Mammary epithelial cell (primary cell): Measurements from ENCODE around the gene TBC1D22A.

Experiments used
- CTCF ChIP-seq, 2 donors: IDR thresholded peaks in 1 of 2; conservative IDR thresholded peaks in 1 of 2; 2 replicates each; pipeline ENCODE4 v1.5.1; 2011 to 2012; ENCODE audit warnings: inconsistent platforms in 2 of 2, low read length in 2 of 2, mild to moderate bottlenecking in 2 of 2, control low read depth in 1 of 2, low read depth in 1 of 2; ENCODE audit not compliant: insufficient read depth in 1 of 2; ENCODE audit errors: extremely low read depth in 1 of 2
- EZH2 ChIP-seq: IDR thresholded peaks from 2 replicates; pipeline ENCODE4 v1.6.1; 2012; ENCODE audit warnings: low read length, inconsistent platforms, borderline replicate concordance

DNA sequence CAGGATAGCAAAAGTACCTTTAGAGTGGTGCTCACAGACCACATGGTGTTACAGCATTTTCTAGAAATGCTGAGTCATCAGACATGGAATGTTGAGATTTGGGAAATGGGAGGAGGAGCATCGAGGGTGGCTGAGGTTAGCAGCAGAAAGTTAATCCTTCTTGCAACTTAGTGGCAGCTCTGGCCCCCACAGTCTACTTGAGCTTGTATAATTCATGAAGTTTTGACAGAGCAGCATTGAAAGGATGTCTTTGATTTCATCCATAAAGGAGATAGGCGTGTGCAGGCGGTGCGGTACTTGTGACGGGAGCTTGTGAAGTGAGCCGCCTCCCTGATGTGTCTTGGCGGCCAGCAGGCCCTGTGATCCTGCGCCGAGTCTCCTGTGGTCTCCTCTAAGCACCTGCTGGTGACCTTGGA, 330.5 kb downstream of the TBC1D22A start:
- TF ChIP-seq CTCF (conservative IDR thresholded peaks at IDR 0.05 in 1 of 2, IDR thresholded peaks at IDR 0.05 in 1 of 2; ENCODE audit: extremely low read depth in 1 of 2, insufficient read depth in 1 of 2, low read depth in 1 of 2, low read length in 2 of 2) (no peak), EZH2 (no peak)
